ENCODE measurements around the gene ATG16L1. TPM values are rescaled to one million over a fixed set of nuclear protein-coding genes. Genes with fewer than 3 reads are reported as not detected.

Gene ATG16L1
- total and polyA plus RNA-seq, 9 of the 15 experiments (the other 6 are each of a cell fraction or from before 2014, with no cell fraction given): 6.4 to 21.3 (median 17.2) TPM

DNA sequence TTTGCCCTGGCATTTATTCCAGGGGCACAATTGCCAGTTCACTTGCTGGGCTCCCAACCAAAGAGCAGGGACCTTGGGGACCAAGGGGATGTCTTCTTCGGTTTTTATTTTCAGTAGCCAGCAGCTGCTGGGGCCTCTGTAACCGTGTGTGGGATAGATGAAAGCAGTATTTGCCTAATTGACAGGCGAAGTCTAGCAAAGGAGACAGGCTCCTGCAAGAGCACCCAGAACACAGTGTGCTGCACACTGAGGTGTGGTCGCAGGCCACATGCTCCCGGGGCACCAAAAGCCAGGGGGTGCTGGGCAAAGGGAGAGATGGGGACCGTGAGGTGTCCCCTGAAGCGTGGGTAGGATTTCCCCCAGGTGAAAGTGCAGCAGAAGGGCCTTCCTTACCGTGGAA lies 61.4 kb downstream of the ATG16L1 start:
- peaks cover 3 to 39% of the 10 kb centered on the region in 2 experiments; a peak in 3 of 5 replicates for H3K27me3 ChIP-seq (ENCODE audit: control insufficient read depth in 2 of 2, insufficient read depth in 2 of 2, low read length in 2 of 2)
- H3K79me2 ChIP-seq (ENCODE audit: control insufficient read depth, insufficient read depth, low read length): no peaks in the 10 kb centered on the region
- H2AFZ ChIP-seq (ENCODE audit: low read depth, low read length): no peak overlapping the region
- DNase-seq (ENCODE audit: extremely low read depth in 1 of 4, low spot score in 3 of 4): no peak
- intact Hi-C loops (cut with micrococcal nuclease): no loop called here
- BruUV-seq (replicated peaks): no TSS peak
- H3K27ac ChIP-seq (ENCODE audit: extremely low read depth, low read depth, low read length): no peak overlapping the region
- FAIRE-seq: no peak
- no peak for ATAC-seq
- WGBS (ENCODE audit: insufficient coverage, low coverage, missing lambda C conversion rate): 2% methylated on average over 7 of the region's 8 CpGs
- POLR2A ChIA-PET: interaction anchor here (0.6 kb wide), 1 partner anchor 43 kb away, joined by 3 read pairs; no protein-coding TSS in a partner anchor
- no peaks in the 10 kb centered on the region for H3K9me1 ChIP-seq (ENCODE audit: control insufficient read depth, insufficient read depth, low read length)
- no peaks in the 10 kb centered on the region for H3K4me1 ChIP-seq (replicated peaks in 1 of 2; ENCODE audit: control insufficient read depth in 2 of 2, insufficient read depth in 2 of 2, low read length in 2 of 2)
- no peaks in the 10 kb centered on the region for H3K9me3 ChIP-seq (replicated peaks; ENCODE audit: control insufficient read depth, insufficient read depth, low read depth, low read length)
- no peaks in the 10 kb centered on the region for H3K36me3 ChIP-seq (ENCODE audit: control insufficient read depth, insufficient read depth, low read length)
- in situ Hi-C loops (cut with MboI): no loop called here
- H3K4me3 ChIP-seq: no peak overlapping the region
- CTCF ChIA-PET (ENCODE audit: low intra/inter-chr PET ratio): no interaction called here
- no peak overlapping the region for H3K4me2 ChIP-seq (ENCODE audit: insufficient read depth, low read length)
- H3K9ac ChIP-seq (ENCODE audit: insufficient read depth in 1 of 2, low read depth in 2 of 2, low read length in 2 of 2): no peak overlapping the region
- no peaks in the 10 kb centered on the region; the same call in 1 of the 2 replicates for H4K20me1 ChIP-seq (replicated peaks; ENCODE audit: control insufficient read depth, insufficient read depth, low read length)
- TF ChIP-seq, protein P1, sequence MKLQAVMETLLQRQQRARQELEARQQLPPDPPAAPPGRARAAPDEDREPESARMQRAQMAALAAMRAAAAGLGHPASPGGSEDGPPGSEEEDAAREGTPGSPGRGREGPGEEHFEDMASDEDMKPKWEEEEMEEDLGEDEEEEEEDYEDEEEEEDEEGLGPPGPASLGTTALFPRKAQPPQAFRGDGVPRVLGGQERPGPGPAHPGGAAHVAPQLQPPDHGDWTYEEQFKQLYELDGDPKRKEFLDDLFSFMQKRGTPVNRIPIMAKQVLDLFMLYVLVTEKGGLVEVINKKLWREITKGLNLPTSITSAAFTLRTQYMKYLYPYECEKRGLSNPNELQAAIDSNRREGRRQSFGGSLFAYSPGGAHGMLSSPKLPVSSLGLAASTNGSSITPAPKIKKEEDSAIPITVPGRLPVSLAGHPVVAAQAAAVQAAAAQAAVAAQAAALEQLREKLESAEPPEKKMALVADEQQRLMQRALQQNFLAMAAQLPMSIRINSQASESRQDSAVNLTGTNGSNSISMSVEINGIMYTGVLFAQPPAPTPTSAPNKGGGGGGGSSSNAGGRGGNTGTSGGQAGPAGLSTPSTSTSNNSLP (IDR thresholded peaks at IDR 0.05; ENCODE audit: borderline replicate concordance, low read depth, low read length): no peak
- no peak for TF ChIP-seq ZNF586 (CRISPR knock-in tag; conservative IDR thresholded peaks at IDR 0.05)
- no peak for TF ChIP-seq ZNF124 (CRISPR knock-in tag; IDR thresholded peaks at IDR 0.05)
- no peak for TF ChIP-seq NFRKB (IDR thresholded peaks at IDR 0.05; ENCODE audit: low read depth)
- TF ChIP-seq RBFOX2 (IDR thresholded peaks at IDR 0.05; ENCODE audit: low read depth, low read length): no peak
- TF ChIP-seq BHLHE40 (IDR thresholded peaks at IDR 0.05; ENCODE audit: low read length): no peak
- no peak for TF ChIP-seq TCF3 (CRISPR knock-in tag; IDR thresholded peaks at IDR 0.05)
- no peak for TF ChIP-seq ZBTB1 (CRISPR knock-in tag; IDR thresholded peaks at IDR 0.05; ENCODE audit: borderline replicate concordance, low read depth)
- no peak for TF ChIP-seq TAF15 (IDR thresholded peaks at IDR 0.05; ENCODE audit: low read depth, low read length)
- no peak for TF ChIP-seq GATA2 (CRISPR knock-in tag; IDR thresholded peaks at IDR 0.05)
- TF ChIP-seq, protein P2, sequence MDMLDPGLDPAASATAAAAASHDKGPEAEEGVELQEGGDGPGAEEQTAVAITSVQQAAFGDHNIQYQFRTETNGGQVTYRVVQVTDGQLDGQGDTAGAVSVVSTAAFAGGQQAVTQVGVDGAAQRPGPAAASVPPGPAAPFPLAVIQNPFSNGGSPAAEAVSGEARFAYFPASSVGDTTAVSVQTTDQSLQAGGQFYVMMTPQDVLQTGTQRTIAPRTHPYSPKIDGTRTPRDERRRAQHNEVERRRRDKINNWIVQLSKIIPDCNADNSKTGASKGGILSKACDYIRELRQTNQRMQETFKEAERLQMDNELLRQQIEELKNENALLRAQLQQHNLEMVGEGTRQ (CRISPR knock-in tag; IDR thresholded peaks at IDR 0.05): no peak
- TF ChIP-seq, protein P3, sequence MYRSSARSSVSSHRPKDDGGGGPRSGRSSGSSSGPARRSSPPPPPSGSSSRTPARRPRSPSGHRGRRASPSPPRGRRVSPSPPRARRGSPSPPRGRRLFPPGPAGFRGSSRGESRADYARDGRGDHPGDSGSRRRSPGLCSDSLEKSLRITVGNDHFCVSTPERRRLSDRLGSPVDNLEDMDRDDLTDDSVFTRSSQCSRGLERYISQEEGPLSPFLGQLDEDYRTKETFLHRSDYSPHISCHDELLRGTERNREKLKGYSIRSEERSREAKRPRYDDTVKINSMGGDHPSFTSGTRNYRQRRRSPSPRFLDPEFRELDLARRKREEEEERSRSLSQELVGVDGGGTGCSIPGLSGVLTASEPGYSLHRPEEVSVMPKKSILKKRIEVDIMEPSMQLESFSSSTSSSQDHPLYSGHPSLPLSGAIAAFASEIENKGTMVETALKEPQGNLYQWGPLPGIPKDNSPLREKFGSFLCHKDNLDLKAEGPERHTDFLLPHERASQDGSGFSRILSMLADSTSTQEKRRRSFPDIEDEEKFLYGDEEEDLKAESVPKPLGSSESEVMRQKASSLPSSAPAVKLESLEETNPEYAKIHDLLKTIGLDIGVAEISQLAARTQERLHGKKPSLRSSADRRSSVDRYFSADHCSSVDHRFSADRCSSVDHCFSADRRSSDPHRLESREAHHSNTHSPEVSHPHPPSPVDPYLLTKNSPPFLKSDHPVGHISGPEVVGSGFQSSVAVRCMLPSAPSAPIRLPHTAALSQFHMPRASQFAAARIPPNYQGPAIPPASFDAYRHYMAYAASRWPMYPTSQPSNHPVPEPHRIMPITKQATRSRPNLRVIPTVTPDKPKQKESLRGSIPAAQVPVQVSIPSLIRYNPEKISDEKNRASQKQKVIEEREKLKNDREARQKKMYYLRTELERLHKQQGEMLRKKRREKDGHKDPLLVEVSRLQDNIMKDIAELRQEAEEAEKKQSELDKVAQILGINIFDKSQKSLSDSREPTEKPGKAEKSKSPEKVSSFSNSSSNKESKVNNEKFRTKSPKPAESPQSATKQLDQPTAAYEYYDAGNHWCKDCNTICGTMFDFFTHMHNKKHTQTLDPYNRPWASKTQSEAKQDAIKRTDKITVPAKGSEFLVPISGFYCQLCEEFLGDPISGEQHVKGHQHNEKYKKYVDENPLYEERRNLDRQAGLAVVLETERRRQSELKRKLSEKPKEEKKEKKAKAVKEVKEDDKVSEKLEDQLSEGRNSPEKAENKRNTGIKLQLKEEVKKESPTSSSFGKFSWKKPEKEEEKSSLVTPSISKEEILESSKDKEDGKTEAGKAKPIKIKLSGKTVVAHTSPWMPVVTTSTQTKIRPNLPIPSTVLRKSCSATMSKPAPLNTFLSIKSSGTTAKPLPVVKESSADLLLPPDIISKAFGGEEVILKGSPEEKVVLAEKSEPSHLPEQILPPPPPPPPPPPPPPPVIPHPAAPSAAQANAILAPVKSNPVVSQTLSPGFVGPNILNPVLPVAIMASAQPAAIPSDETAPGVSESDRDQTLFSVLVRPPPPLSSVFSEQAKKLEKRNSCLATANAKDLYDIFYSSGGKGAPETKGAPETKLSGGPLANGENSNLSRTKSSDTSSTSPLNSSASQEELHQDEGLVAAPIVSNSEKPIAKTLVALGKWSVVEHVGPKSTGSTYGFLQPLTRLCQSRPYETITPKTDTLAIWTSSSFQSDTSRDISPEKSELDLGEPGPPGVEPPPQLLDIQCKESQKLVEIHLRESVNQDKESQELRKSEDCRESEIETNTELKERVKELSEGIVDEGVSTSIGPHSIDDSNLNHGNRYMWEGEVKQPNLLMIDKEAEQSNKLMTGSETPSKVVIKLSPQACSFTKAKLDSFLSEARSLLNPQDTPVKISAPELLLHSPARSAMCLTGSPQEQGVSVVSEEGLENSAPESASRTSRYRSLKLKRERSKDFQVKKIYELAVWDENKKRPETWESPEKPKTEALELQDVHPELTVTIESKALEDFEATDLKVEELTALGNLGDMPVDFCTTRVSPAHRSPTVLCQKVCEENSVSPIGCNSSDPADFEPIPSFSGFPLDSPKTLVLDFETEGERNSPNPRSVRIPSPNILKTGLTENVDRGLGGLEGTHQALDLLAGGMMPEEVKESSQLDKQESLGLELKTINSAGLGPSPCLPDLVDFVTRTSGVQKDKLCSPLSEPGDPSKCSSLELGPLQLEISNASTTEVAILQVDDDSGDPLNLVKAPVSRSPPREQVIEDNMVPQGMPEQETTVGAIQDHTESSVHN (IDR thresholded peaks at IDR 0.05; ENCODE audit: borderline replicate concordance in 1 of 2, low read depth in 1 of 2): no peak
- TF ChIP-seq SPI1 (IDR thresholded peaks at IDR 0.05; ENCODE audit: borderline replicate concordance, low read depth, low read length): no peak

All from K562 (cell line).